Body of pancreas (tissue), 4 donors: ENCODE measurements around the gene CACTIN.

ENCODE experiments used
- CTCF ChIP-seq, 7 experiments: fragments of 450-650 bp in 4 of 7; fragments of 200-600 bp in 3 of 7; sonication (generic) in 3 of 7; IDR thresholded peaks; one replicate each; pipeline ENCODE4 v1.5.1; 2016 to 2019; ENCODE audit warnings: antibody characterized with exemption in 7 of 7
- POLR2A ChIP-seq, 3 donors: fragments of 450-650 bp; IDR thresholded peaks; one replicate each; pipeline ENCODE4 v1.6.1; 2016; ENCODE audit warnings: antibody characterized with exemption in 3 of 3, mild to moderate bottlenecking in 2 of 3

GRCh38 chr19:3586707-3587346 lies 39.8 kb downstream of the CACTIN start:
- no peak for TF ChIP-seq CTCF (IDR thresholded peaks at IDR 0.05)
- TF ChIP-seq POLR2A (IDR thresholded peaks at IDR 0.05) = no peak
